ENCODE measurements around the gene NLRP4. TPM values are rescaled to one million over a fixed set of nuclear protein-coding genes. Genes with fewer than 3 reads are reported as not detected.

The NLRP4 gene
- total and polyA plus RNA-seq, 8 donors, result not detected

DNA sequence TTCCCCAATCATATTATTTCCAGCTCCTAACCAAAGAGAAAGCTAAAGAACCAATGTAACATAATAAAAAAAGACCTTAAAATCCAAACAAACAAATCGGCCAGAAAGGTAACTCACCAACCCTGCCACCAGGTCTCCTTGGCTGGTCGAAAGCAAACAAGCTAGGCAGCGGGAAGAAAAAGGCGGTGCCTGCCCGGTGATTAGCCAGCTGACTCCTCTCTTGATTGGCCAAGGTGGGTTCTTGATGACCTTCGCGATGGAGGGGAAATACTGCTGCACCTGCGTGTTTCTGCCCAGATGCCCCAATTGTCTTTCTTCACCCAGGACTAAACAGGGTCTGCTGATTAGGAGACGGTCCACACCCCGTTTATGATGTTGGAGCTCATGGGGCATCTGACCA lies 4.5 kb upstream of the NLRP4 start, which contains the start of gene NLRP11:
TSS of gene NLRP11 (minus strand) at position 154 of the 400 bp plus-strand sequence. CDS start 13,825 bp downstream, outside the sequence.
- no peak for TF ChIP-seq CTCF (IDR thresholded peaks at IDR 0.05)
- DNase-seq (no peak), ATAC-seq (no peak), FAIRE-seq (no peak)
- Histone ChIP-seq H3K4me3 (no peak within 1 kb of the TSS), H3K36me3 (no peaks in the 10 kb centered on the region), H3K27ac (no peak within 1 kb of the TSS), H3K27me3 (peaks cover 0 to 4% (median 2%) of the 10 kb centered on the region in 4 donors), H3K9me3 (no peaks in the 10 kb centered on the region), H3K4me1 (no peaks in the 10 kb centered on the region)
- intact Hi-C loops (cut with DNase I), result no loop called here
- WGBS, 2 donors, result 56 to 73% methylated on average over 10 of the region's 10 CpGs

DNA sequence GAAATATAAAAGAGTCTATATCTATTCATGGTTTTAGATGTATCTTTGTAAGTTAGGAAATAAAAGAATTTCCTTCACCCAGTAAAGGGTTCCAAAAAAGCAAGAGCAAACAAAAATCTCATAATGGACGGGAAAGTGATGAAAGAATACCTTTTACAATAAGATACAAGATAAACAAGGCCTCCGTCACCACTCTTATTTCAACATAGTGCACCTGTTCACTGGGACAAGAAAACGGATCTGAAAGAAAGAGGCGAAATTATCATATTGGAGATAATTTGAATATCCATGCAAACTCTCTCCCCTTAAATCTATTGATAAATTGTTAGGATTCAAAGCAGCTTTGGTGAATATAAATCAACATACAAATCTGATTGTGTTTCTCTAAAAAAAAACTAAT lies 3.7 kb upstream of the NLRP4 start:
- peaks cover 0 to 9% (median 2%) of the 10 kb centered on the region in 4 donors for H3K27me3 ChIP-seq
- WGBS, 2 donors, result 31 to 49% methylated on average over 4 of the region's 4 CpGs
- DNase-seq, result no peak
- no peak for FAIRE-seq
- H3K4me3 ChIP-seq, result no peak overlapping the region
- H3K36me3 ChIP-seq, result no peaks in the 10 kb centered on the region
- no peak for ATAC-seq
- no peak for TF ChIP-seq CTCF (IDR thresholded peaks at IDR 0.05)
- H3K9me3 ChIP-seq, result no peaks in the 10 kb centered on the region
- intact Hi-C loops (cut with DNase I), result no loop called here
- H3K27ac ChIP-seq, result no peak overlapping the region
- no peaks in the 10 kb centered on the region for H3K4me1 ChIP-seq

- no peak for TF ChIP-seq CTCF (IDR thresholded peaks at IDR 0.05)
- no peaks in the 10 kb centered on the region for H3K4me1 ChIP-seq
- no peak for FAIRE-seq
- H3K4me3 ChIP-seq, result no peak overlapping the region
- H3K27ac ChIP-seq, result no peak overlapping the region
- 59 to 75% methylated on average over 3 of the region's 3 CpGs for WGBS, 2 donors
- no peaks in the 10 kb centered on the region for H3K9me3 ChIP-seq
- H3K27me3 ChIP-seq, result peaks cover 0 to 7% (median 0%) of the 10 kb centered on the region in 4 donors
- intact Hi-C loops (cut with DNase I), result no loop called here
- no peak for DNase-seq
- ATAC-seq, result no peak
- no peaks in the 10 kb centered on the region for H3K36me3 ChIP-seq
Measured at GRCh38 chr19:55838251-55838650, 1.9 kb downstream of the NLRP4 start.

DNA sequence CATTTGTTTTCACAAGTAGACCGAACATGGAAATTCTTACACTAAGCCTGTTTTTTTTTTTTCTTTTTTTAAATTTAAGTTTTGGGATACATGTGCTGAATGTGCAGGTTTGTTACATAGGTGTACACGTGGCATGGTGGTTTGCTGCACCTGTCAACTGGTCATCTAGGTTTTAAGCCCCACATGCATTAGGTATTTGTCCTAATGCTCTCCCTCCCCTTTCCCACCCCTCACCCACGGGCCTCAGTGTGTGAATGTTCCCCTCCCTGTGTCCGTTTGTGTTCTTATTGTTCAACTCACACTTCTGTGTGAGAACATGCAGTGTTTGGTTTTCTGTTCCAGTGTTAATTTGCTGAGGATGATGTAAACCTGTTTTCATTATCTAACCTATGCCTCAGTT lies 2.6 kb downstream of the NLRP4 start:
- intact Hi-C loops (cut with DNase I), result no loop called here
- no peak for ATAC-seq

More for the DNA sequence above, 2.6 kb downstream of the NLRP4 start:
- peaks cover 0 to 6% (median 0%) of the 10 kb centered on the region in 4 donors for H3K27me3 ChIP-seq
- no peaks in the 10 kb centered on the region for H3K36me3 ChIP-seq
- H3K4me1 ChIP-seq, result no peaks in the 10 kb centered on the region
- H3K27ac ChIP-seq, result no peak overlapping the region
- FAIRE-seq (no peak), DNase-seq (no peak)
- no peak overlapping the region for H3K4me3 ChIP-seq
- TF ChIP-seq CTCF (IDR thresholded peaks at IDR 0.05), result no peak
- H3K9me3 ChIP-seq, result no peaks in the 10 kb centered on the region
- 27 to 31% methylated on average over 4 of the region's 4 CpGs for WGBS, 2 donors

Data from pancreas (tissue), 10 donors.